GM10266 (cell line): ENCODE results near the gene RNF150.

Experiments used
- DNase-seq: peaks from one replicate; pipeline ENCODE4 v3.0.0; 2012; ENCODE audit errors: extremely low spot score
- CTCF ChIP-seq: IDR thresholded peaks from 2 replicates; pipeline ENCODE4 v1.5.1; 2012; ENCODE audit warnings: mild to moderate bottlenecking, low read depth; ENCODE audit not compliant: control insufficient read depth, insufficient read depth; ENCODE audit errors: missing control alignments

Gene RNF150

GRCh38 chr4:140969296-140969695, 164.0 kb downstream of the RNF150 start:
- no peak for TF ChIP-seq CTCF
- no peak for DNase-seq

GRCh38 chr4:140968371-140968770, 164.9 kb downstream of the RNF150 start:
- TF ChIP-seq CTCF = no peak
- DNase-seq = no peak

DNA sequence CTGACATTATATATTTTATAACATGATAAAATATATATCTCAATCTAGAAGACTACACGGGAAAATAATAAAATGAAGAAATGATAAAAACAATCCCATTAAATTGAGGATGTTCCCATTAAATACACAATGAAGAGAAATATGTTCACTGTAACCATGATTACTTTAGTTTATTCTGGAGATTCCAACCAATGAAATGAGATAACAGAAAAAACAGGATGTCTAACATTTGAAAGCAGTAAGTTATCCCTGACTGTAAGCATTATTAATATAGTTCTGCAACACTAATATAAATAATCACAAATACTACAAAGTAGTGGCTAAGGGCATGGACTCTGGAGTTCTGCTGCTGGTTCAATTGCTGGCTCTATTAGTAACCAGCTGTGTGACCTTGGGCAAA, 169.4 kb downstream of the RNF150 start:
- DNase-seq = no peak
- no peak for TF ChIP-seq CTCF

DNA sequence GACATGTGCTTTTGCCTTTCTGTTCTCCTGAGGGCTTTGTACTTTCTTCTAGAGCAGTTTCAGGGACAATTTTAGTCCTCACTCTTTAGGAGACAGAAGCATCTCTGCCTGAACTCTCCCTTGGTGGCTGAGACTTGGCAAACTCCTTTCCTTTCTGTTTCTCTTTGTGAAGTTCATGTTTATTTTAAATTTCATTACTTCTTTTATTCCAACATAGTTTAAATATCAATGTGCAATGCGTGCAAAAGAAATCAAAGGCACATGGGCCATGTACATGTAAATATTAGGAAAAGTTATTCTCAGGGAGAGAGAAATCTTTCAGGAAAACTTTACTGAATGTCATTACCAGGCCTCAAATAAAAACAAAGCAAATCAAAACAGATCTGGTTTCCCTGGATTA, 177.6 kb downstream of the RNF150 start:
- TF ChIP-seq CTCF = no peak
- no peak for DNase-seq

GRCh38 chr4:140952717-140953116, 180.6 kb downstream of the RNF150 start:
- TF ChIP-seq CTCF = no peak

GRCh38 chr4:140947506-140947905, 185.8 kb downstream of the RNF150 start:
- DNase-seq = no peak
- no peak for TF ChIP-seq CTCF

More at GRCh38 chr4:140952717-140953116, 180.6 kb downstream of the RNF150 start:
- DNase-seq = no peak

DNA sequence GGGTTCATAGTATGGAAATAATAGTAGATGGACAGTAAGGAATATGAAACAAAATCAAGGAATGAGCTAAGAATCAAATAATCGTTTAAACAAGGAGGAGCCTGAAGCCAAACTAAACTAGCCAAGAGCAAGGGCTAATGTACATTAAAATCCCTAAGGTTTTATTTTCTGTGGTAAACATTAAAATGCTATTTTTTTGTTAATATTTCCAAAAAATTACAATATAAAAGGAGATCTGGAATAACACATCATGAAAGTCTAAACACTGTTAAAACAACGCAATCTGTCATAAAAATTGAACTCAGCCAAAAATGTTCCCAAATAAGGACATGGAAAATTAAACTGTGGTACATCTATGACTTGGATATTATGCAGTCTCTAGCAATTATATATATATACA, 188.2 kb downstream of the RNF150 start:
- TF ChIP-seq CTCF = no peak
- DNase-seq = no peak
